Activated naive CD8-positive, alpha-beta T cell (primary cell): ENCODE data around the gene ANGPT4.

Experiments
- H3K27ac Mint-ChIP-seq: one replicate; pipeline ENCODE4 v1.8.0; 2021; ENCODE audit warnings: mixed read lengths
- H3K27me3 Mint-ChIP-seq: one replicate; pipeline ENCODE4 v1.8.0; 2021; ENCODE audit warnings: mixed read lengths
- H3K36me3 Mint-ChIP-seq: one replicate; pipeline ENCODE4 v1.8.0; 2021; ENCODE audit warnings: mixed read lengths
- H3K4me1 Mint-ChIP-seq: one replicate; pipeline ENCODE4 v1.8.0; 2021; ENCODE audit warnings: low read depth, mixed read lengths
- H3K4me3 Mint-ChIP-seq: one replicate; pipeline ENCODE4 v1.8.0; 2021; ENCODE audit warnings: mild to moderate bottlenecking, mixed read lengths
- H3K9me3 Mint-ChIP-seq: one replicate; pipeline ENCODE4 v1.8.0; 2021; ENCODE audit warnings: low read depth, mixed read lengths

Gene ANGPT4

GRCh38 chr20:916125-916799 is at the start of gene ANGPT4:
TSS of gene ANGPT4 (minus strand) at chr20:916334. CDS start at chr20:916214, 120 bp downstream.
- no peak within 1 kb of the TSS for H3K27ac Mint-ChIP-seq
- no peaks in the 10 kb centered on the region for H3K36me3 Mint-ChIP-seq
- H3K27me3 Mint-ChIP-seq = peaks cover 2% of the 10 kb centered on the region
- H3K9me3 Mint-ChIP-seq = no peaks in the 10 kb centered on the region
- H3K4me3 Mint-ChIP-seq = no peak within 1 kb of the TSS
- H3K4me1 Mint-ChIP-seq = no peaks in the 10 kb centered on the region

- Mint-ChIP-seq H3K36me3 (no peaks in the 10 kb centered on the region), H3K4me1 (no peaks in the 10 kb centered on the region), H3K27me3 (peaks cover 10% of the 10 kb centered on the region), H3K4me3 (no peak overlapping the region), H3K27ac (no peak overlapping the region), H3K9me3 (no peaks in the 10 kb centered on the region)
These were observed 47.7 kb upstream of the ANGPT4 start for GRCh38 chr20:963795-964194.

GRCh38 chr20:962683-963082 is 46.5 kb upstream of the ANGPT4 start:
- H3K4me3 Mint-ChIP-seq = no peak overlapping the region
- peaks cover 8% of the 10 kb centered on the region for H3K27me3 Mint-ChIP-seq
- no peaks in the 10 kb centered on the region for H3K36me3 Mint-ChIP-seq
- H3K9me3 Mint-ChIP-seq = no peaks in the 10 kb centered on the region
- H3K27ac Mint-ChIP-seq = no peak overlapping the region
- H3K4me1 Mint-ChIP-seq = no peaks in the 10 kb centered on the region

GRCh38 chr20:962223-962622 is 46.1 kb upstream of the ANGPT4 start:
- Mint-ChIP-seq H3K27me3 (peaks cover 8% of the 10 kb centered on the region), H3K27ac (no peak overlapping the region)

GRCh38 chr20:961768-962167 is 45.6 kb upstream of the ANGPT4 start:
- no peaks in the 10 kb centered on the region for H3K36me3 Mint-ChIP-seq
- no peaks in the 10 kb centered on the region for H3K9me3 Mint-ChIP-seq
- H3K27ac Mint-ChIP-seq = no peak overlapping the region
- H3K4me3 Mint-ChIP-seq = no peak overlapping the region
- H3K4me1 Mint-ChIP-seq = no peaks in the 10 kb centered on the region
- peaks cover 7% of the 10 kb centered on the region for H3K27me3 Mint-ChIP-seq

More at GRCh38 chr20:962223-962622, 46.1 kb upstream of the ANGPT4 start:
- Mint-ChIP-seq H3K9me3 (no peaks in the 10 kb centered on the region), H3K4me1 (no peaks in the 10 kb centered on the region), H3K36me3 (no peaks in the 10 kb centered on the region), H3K4me3 (no peak overlapping the region)

GRCh38 chr20:959996-960615 is 44.0 kb upstream of the ANGPT4 start:
- Mint-ChIP-seq H3K27me3 (peaks cover 8% of the 10 kb centered on the region), H3K4me3 (no peak overlapping the region), H3K36me3 (no peaks in the 10 kb centered on the region), H3K9me3 (no peaks in the 10 kb centered on the region), H3K4me1 (no peaks in the 10 kb centered on the region), H3K27ac (no peak overlapping the region)

- no peak overlapping the region for H3K27ac Mint-ChIP-seq
- peaks cover 10% of the 10 kb centered on the region for H3K27me3 Mint-ChIP-seq
- no peak overlapping the region for H3K4me3 Mint-ChIP-seq
- no peaks in the 10 kb centered on the region for H3K9me3 Mint-ChIP-seq
- H3K4me1 Mint-ChIP-seq = no peaks in the 10 kb centered on the region
- H3K36me3 Mint-ChIP-seq = no peaks in the 10 kb centered on the region
These were observed 43.0 kb upstream of the ANGPT4 start for GRCh38 chr20:958936-959815.

GRCh38 chr20:957544-957943 is 41.4 kb upstream of the ANGPT4 start:
- no peaks in the 10 kb centered on the region for H3K36me3 Mint-ChIP-seq
- H3K9me3 Mint-ChIP-seq = no peaks in the 10 kb centered on the region
- H3K4me1 Mint-ChIP-seq = no peaks in the 10 kb centered on the region
- H3K27me3 Mint-ChIP-seq = peaks cover 15% of the 10 kb centered on the region
- H3K27ac Mint-ChIP-seq = no peak overlapping the region
- H3K4me3 Mint-ChIP-seq = no peak overlapping the region

GRCh38 chr20:956330-956951 is 40.3 kb upstream of the ANGPT4 start:
- Mint-ChIP-seq H3K4me1 (no peaks in the 10 kb centered on the region), H3K27me3 (peaks cover 20% of the 10 kb centered on the region), H3K36me3 (no peaks in the 10 kb centered on the region)

GRCh38 chr20:955656-956055 is 39.5 kb upstream of the ANGPT4 start:
- Mint-ChIP-seq H3K4me1 (no peaks in the 10 kb centered on the region), H3K9me3 (no peaks in the 10 kb centered on the region), H3K4me3 (no peak overlapping the region), H3K36me3 (no peaks in the 10 kb centered on the region), H3K27ac (no peak overlapping the region), H3K27me3 (peaks cover 18% of the 10 kb centered on the region)

More at GRCh38 chr20:956330-956951, 40.3 kb upstream of the ANGPT4 start:
- no peak overlapping the region for H3K4me3 Mint-ChIP-seq
- no peaks in the 10 kb centered on the region for H3K9me3 Mint-ChIP-seq
- H3K27ac Mint-ChIP-seq = no peak overlapping the region

- Mint-ChIP-seq H3K9me3 (no peaks in the 10 kb centered on the region), H3K27me3 (peaks cover 18% of the 10 kb centered on the region), H3K27ac (no peak overlapping the region), H3K4me3 (no peak overlapping the region), H3K4me1 (no peaks in the 10 kb centered on the region), H3K36me3 (no peaks in the 10 kb centered on the region)
These were observed 39.0 kb upstream of the ANGPT4 start for GRCh38 chr20:955111-955510.

GRCh38 chr20:953742-954141 is 37.6 kb upstream of the ANGPT4 start:
- no peaks in the 10 kb centered on the region for H3K36me3 Mint-ChIP-seq
- H3K4me3 Mint-ChIP-seq = no peak overlapping the region
- no peak overlapping the region for H3K27ac Mint-ChIP-seq
- no peaks in the 10 kb centered on the region for H3K9me3 Mint-ChIP-seq
- H3K4me1 Mint-ChIP-seq = no peaks in the 10 kb centered on the region
- H3K27me3 Mint-ChIP-seq = peaks cover 22% of the 10 kb centered on the region

- H3K27me3 Mint-ChIP-seq = peaks cover 22% of the 10 kb centered on the region
- no peak overlapping the region for H3K27ac Mint-ChIP-seq
- no peaks in the 10 kb centered on the region for H3K4me1 Mint-ChIP-seq
- H3K9me3 Mint-ChIP-seq = no peaks in the 10 kb centered on the region
- H3K36me3 Mint-ChIP-seq = no peaks in the 10 kb centered on the region
- H3K4me3 Mint-ChIP-seq = no peak overlapping the region
These were observed 36.2 kb upstream of the ANGPT4 start for GRCh38 chr20:952196-952795.

GRCh38 chr20:951384-952169 is 35.4 kb upstream of the ANGPT4 start:
- Mint-ChIP-seq H3K36me3 (no peaks in the 10 kb centered on the region), H3K27me3 (peaks cover 22% of the 10 kb centered on the region), H3K9me3 (no peaks in the 10 kb centered on the region), H3K27ac (no peak overlapping the region), H3K4me1 (no peaks in the 10 kb centered on the region), H3K4me3 (no peak overlapping the region)
